B cell (primary cell): ENCODE results near the gene ALKBH6. TPM values are rescaled to one million over a fixed set of nuclear protein-coding genes. Genes with fewer than 3 reads are reported as not detected.

Experiments used
- ATAC-seq: fragments of 200-7000 bp; cut with Tn5 transposase; one replicate; pipeline ENCODE4 v1.10.0; 2021; ENCODE audit warnings: low read depth, mild to moderate bottlenecking, moderate number of reproducible peaks, moderate library complexity
- CTCF ChIA-PET: fragments of 350-600 bp; sonication (Branson Sonifier 250); formaldehyde crosslinking; loops from one replicate; lab custom pipeline; 2021; ENCODE audit warnings: antibody characterized with exemption, inconsistent platforms; lab: Charles Lee
- POLR2A ChIA-PET: fragments of 350-600 bp; sonication (Branson Sonifier 250); formaldehyde crosslinking; loops from one replicate; lab custom pipeline; 2021; ENCODE audit warnings: antibody characterized with exemption; lab: Charles Lee
- DNase-seq: peaks from one replicate; pipeline ENCODE4 v3.0.0; 2013
- H2AFZ ChIP-seq: 2 replicates; pipeline ENCODE4 v1.6.1; 2012; ENCODE audit warnings: mild to moderate bottlenecking, low read depth, low read length; ENCODE audit not compliant: insufficient read depth, poor library complexity, severe bottlenecking
- H3K27ac ChIP-seq, 2 donors: 1 replicate in 1 of 2; 2 replicates in 1 of 2; pipeline ENCODE4 v1.5.1; 2012 to 2013; ENCODE audit warnings: low read length in 2 of 2, mild to moderate bottlenecking in 2 of 2, moderate library complexity in 1 of 2
- H3K27me3 ChIP-seq, 4 experiments: fragments of 200-600 bp in 1 of 4; sonication (generic) in 1 of 4; replicated peaks in 1 of 4; 1 replicate in 2 of 4; 2 replicates in 2 of 4; pipeline versions ENCODE4 v1.6.1 to v1.7.0; 2013 to 2016; ENCODE audit warnings: low read length in 3 of 4, mild to moderate bottlenecking in 2 of 4, mixed read lengths in 1 of 4, moderate library complexity in 1 of 4; ENCODE audit not compliant: insufficient read depth in 4 of 4, control insufficient read depth in 3 of 4; ENCODE audit errors: control extremely low read depth in 1 of 4
- H3K36me3 ChIP-seq, 2 experiments: replicated peaks in 1 of 2; 1 replicate in 1 of 2; 2 replicates in 1 of 2; pipeline versions ENCODE4 v1.6.1 to v1.7.1; 2013; ENCODE audit warnings: low read length in 1 of 2; ENCODE audit not compliant: insufficient read depth in 2 of 2, control insufficient read depth in 1 of 2; ENCODE audit errors: control extremely low read depth in 1 of 2, extremely low read depth in 1 of 2
- H3K4me1 ChIP-seq, 2 donors: fragments of 200-600 bp in 1 of 2; sonication (generic) in 1 of 2; 1 replicate in 1 of 2; 2 replicates in 1 of 2; pipeline versions ENCODE4 v1.5.1 to v1.6.1; 2013 to 2017; ENCODE audit warnings: low read length in 2 of 2; ENCODE audit not compliant: control insufficient read depth in 2 of 2, insufficient read depth in 2 of 2
- H3K4me2 ChIP-seq: replicated peaks from 2 replicates; pipeline ENCODE3; 2012; ENCODE audit warnings: mild to moderate bottlenecking, low read depth, low read length; ENCODE audit not compliant: poor library complexity, severe bottlenecking
- H3K4me3 ChIP-seq, 5 experiments: fragments of 200-600 bp in 1 of 5; sonication (generic) in 1 of 5; 1 replicate in 3 of 5; 2 replicates in 2 of 5; pipeline versions ENCODE4 v1.5.1 to v1.7.0; 2011 to 2016; ENCODE audit warnings: low read length in 4 of 5, mild to moderate bottlenecking in 4 of 5, low read depth in 2 of 5, control low read depth in 1 of 5, moderate library complexity in 1 of 5; ENCODE audit not compliant: insufficient read depth in 1 of 5; ENCODE audit errors: control extremely low read depth in 1 of 5, extremely low read depth in 1 of 5
- H3K79me2 ChIP-seq: fragments of 200-600 bp; sonication (generic); one replicate; pipeline ENCODE4 v1.6.0; 2016; ENCODE audit warnings: low read length; ENCODE audit not compliant: control insufficient read depth, insufficient read depth
- H3K9ac ChIP-seq: fragments of 200-600 bp; sonication (generic); 2 replicates; pipeline ENCODE4 v1.6.1; 2017; ENCODE audit warnings: mild to moderate bottlenecking, low read length, moderate library complexity
- H3K9me3 ChIP-seq, 3 donors: one replicate each; pipeline versions ENCODE4 v1.6.1 to v1.7.1; 2013; ENCODE audit warnings: low read length in 2 of 3; ENCODE audit not compliant: control insufficient read depth in 2 of 3, insufficient read depth in 1 of 3; ENCODE audit errors: control extremely low read depth in 1 of 3
- H4K20me1 ChIP-seq: 2 replicates; pipeline ENCODE4 v1.6.0; 2012; ENCODE audit warnings: mild to moderate bottlenecking, low read length; ENCODE audit not compliant: insufficient read depth, control insufficient read depth, poor library complexity, severe bottlenecking
- H3K27ac Mint-ChIP-seq: one replicate; pipeline ENCODE4 v1.8.0; 2021; ENCODE audit warnings: mixed read lengths
- H3K27me3 Mint-ChIP-seq: one replicate; pipeline ENCODE4 v1.8.0; 2021; ENCODE audit warnings: mixed read lengths
- H3K4me1 Mint-ChIP-seq: one replicate; pipeline ENCODE4 v1.8.0; 2021; ENCODE audit warnings: mixed read lengths
- H3K4me3 Mint-ChIP-seq: one replicate; pipeline ENCODE4 v1.8.0; 2021; ENCODE audit warnings: mixed read lengths
- H3K9me3 Mint-ChIP-seq: one replicate; pipeline ENCODE4 v1.8.0; 2022; ENCODE audit warnings: mixed read lengths; ENCODE audit not compliant: insufficient read depth
- EZH2 ChIP-seq: IDR thresholded peaks from 2 replicates; pipeline ENCODE4 v1.6.1; 2012; ENCODE audit warnings: borderline replicate concordance, low read depth, mild to moderate bottlenecking, moderate library complexity, low read length; ENCODE audit not compliant: insufficient read depth, poor library complexity, severe bottlenecking
- WGBS: methylation state at CpG from one replicate; pipeline ENCODE4 v1.1.5; 2013; ENCODE audit warnings: missing lambda C conversion rate; ENCODE audit not compliant: insufficient coverage; 5-methylcytosine and 5-hydroxymethylcytosine counted together
- intact Hi-C: fragments of 100-400 bp; cut with micrococcal nuclease; formaldehyde crosslinking; loops from one replicate; pipeline ENCODE4 v1.10.0; 2022
- polyA plus RNA-seq: library from polyadenylated mRNA; depleted of rRNA; stranded (reverse); fragments of >200 nt; gene quantifications from 2 replicates; pipeline ENCODE4 v1.2.3, GENCODE V29; 2012
- total RNA-seq, 2 donors: library from RNA; stranded (reverse); fragments of 120-200 nt in 1 of 2; gene quantifications; 1 replicate in 1 of 2; 2 replicates in 1 of 2; pipeline versions ENCODE4 v1.2.3 to v1.2.4, GENCODE V29; 2013 to 2022
- TF ChIP-seq, protein P1 (sequence below): fragments of 200-600 bp; IDR thresholded peaks from one replicate; pipeline ENCODE4 v1.8.0; 2022; ENCODE audit warnings: antibody characterized with exemption, mild to moderate bottlenecking

The ALKBH6 gene
- total and polyA plus RNA-seq, 2 donors (not counting 1 experiment from before 2014, with no cell fraction given), result 54.5 to 56.5 TPM

DNA sequence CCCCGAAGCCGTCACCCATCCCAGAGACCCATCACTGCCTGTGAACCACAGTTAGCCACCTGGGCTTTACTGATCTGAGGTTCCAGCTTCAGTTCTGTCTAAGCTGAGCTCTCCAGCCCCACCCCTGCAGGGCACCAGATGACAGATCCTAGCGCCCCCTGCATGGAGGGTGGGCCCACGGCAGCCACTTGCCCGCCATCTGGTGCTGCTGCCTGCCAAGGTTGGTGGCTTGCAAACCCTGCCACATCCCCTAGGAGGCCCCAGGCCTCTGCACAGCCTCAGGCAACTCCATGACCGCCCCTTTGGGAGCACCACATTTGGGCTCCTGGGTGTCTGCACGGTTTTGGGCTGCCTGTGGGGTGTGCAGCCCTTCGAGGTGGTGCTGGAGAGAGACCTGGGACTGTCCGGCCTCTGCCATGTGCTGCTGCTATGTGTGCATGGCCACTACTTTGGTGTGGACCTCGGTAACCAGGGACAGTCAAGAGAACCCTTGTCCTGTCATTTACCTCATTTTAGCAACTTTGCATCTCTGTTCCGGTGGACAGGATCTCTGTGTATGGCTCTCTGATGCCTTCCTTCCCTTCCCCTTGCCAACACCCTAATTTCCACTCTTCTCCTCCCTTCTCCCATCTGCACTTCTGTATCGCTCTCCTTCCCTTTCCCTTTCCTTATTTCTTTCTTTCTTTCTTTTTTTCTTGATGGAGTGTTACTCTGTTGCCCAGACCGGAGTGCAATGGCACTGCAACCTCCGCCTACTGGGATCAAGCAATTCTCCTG, 36.4 kb downstream of the ALKBH6 start:
- no peaks in the 10 kb centered on the region for H3K4me1 Mint-ChIP-seq
- H2AFZ ChIP-seq, result no peak overlapping the region
- H3K79me2 ChIP-seq, result no peaks in the 10 kb centered on the region
- TF ChIP-seq, protein P1, sequence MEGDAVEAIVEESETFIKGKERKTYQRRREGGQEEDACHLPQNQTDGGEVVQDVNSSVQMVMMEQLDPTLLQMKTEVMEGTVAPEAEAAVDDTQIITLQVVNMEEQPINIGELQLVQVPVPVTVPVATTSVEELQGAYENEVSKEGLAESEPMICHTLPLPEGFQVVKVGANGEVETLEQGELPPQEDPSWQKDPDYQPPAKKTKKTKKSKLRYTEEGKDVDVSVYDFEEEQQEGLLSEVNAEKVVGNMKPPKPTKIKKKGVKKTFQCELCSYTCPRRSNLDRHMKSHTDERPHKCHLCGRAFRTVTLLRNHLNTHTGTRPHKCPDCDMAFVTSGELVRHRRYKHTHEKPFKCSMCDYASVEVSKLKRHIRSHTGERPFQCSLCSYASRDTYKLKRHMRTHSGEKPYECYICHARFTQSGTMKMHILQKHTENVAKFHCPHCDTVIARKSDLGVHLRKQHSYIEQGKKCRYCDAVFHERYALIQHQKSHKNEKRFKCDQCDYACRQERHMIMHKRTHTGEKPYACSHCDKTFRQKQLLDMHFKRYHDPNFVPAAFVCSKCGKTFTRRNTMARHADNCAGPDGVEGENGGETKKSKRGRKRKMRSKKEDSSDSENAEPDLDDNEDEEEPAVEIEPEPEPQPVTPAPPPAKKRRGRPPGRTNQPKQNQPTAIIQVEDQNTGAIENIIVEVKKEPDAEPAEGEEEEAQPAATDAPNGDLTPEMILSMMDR, result peak; percentile 30
- no peak for TF ChIP-seq EZH2
- no peak overlapping the region for H3K27ac ChIP-seq
- CTCF ChIA-PET, result no interaction called here
- intact Hi-C loops, result no loop called here
- no peak overlapping the region for H3K4me3 ChIP-seq
- ATAC-seq (peak; percentile 28), DNase-seq (no peak)
- H3K9me3 ChIP-seq, result no peaks in the 10 kb centered on the region
- no peaks in the 10 kb centered on the region for H3K36me3 ChIP-seq
- POLR2A ChIA-PET, result no interaction called here
- no peak overlapping the region for H3K4me2 ChIP-seq
- no peaks in the 10 kb centered on the region for H4K20me1 ChIP-seq
- 46% methylated on average over 12 of the region's 14 CpGs for WGBS
- no peaks in the 10 kb centered on the region for H3K9me3 Mint-ChIP-seq
- H3K9ac ChIP-seq, result no peak overlapping the region
- no peaks in the 10 kb centered on the region for H3K4me1 ChIP-seq
- no peak overlapping the region for H3K4me3 Mint-ChIP-seq
- peaks cover 39% of the 10 kb centered on the region for H3K27me3 Mint-ChIP-seq
- H3K27ac Mint-ChIP-seq, result no peak overlapping the region
- peaks cover 0 to 12% (median 0%) of the 10 kb centered on the region in 4 experiments for H3K27me3 ChIP-seq

DNA sequence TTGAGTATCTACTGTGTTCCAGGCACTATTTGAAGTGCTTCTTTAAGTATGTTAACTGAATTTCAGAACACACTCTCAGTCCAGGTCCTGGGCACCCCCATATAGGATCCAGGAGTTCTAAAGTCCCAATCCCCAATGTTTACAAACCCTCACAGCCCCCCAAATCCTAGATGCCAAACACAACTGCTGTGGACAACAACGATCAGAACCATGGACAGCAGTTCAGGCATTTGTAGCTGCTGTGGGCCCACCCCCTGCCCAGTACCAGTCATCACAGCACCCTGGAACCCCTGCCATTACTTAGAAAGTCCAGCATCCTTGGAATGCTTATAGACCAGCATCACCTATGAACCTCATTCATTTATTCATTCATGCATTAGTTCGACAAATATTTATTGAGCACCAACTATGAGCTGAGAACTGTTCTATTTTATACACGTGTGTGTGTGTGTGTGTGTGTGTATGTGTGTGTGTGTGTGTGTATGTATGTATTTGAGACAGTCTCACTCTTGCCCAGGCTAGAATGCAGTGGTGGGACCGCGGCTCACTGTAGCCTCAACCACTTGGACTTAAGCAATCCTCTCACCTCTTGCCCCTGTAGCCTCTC, 38.3 kb downstream of the ALKBH6 start:
- Histone ChIP-seq H3K79me2 (no peaks in the 10 kb centered on the region), H3K36me3 (no peaks in the 10 kb centered on the region), H3K4me2 (no peak overlapping the region), H3K9me3 (no peaks in the 10 kb centered on the region), H3K27me3 (peaks cover 0 to 12% (median 0%) of the 10 kb centered on the region in 4 experiments), H4K20me1 (no peaks in the 10 kb centered on the region), H3K4me3 (no peak overlapping the region), H2AFZ (no peak overlapping the region), H3K9ac (no peak overlapping the region), H3K4me1 (no peaks in the 10 kb centered on the region), H3K27ac (no peak overlapping the region)
- CTCF ChIA-PET, result no interaction called here
- ATAC-seq, result no peak
- DNase-seq, result no peak
- POLR2A ChIA-PET, result no interaction called here
- no peaks in the 10 kb centered on the region for H3K9me3 Mint-ChIP-seq
- no peaks in the 10 kb centered on the region for H3K4me1 Mint-ChIP-seq
- no peak overlapping the region for H3K4me3 Mint-ChIP-seq
- TF ChIP-seq, protein P1, result no peak
- no peak for TF ChIP-seq EZH2
- peaks cover 32% of the 10 kb centered on the region for H3K27me3 Mint-ChIP-seq
- WGBS, result 13% methylated on average over 1 of the region's 5 CpGs
- no peak overlapping the region for H3K27ac Mint-ChIP-seq
- intact Hi-C loops, result no loop called here
